ENCODE data around the gene HES7.
"Not testable (repeated sequence)": the region's sequence is repeated elsewhere in the genome, so short reads cannot be mapped to it uniquely, and the experiment has no call there.

The HES7 gene

DNA sequence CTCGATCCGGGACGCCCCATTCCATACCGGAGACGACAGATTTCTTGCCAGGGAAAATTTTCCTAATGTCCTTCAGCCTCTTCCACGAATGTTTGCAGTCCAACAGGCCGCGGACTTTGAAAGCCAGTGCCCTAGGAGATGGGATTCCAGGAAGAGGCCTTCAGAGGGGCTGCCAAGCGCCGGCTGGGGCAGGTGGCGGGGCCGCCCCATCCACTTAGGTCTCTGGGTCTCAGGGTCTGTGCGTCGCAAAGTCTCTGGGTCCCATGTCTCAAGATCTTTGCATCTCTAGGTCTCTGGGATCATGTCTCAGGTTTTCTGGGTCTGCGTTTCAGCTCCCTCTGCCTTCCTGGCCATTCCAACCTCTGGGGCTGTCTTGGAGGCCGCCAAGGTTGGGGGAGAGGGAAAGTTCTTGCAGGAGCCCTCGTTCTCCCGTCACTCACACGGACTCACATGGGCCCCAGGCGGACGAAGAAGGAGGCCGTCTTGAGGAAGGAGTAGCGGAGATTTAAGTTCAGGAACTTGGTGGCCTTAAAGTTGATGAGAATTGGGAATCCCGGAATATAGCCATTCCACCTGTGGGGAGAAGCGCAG lies 43.6 kb downstream of the HES7 start:
- peak overlapping the region in 1 of 2 experiments; percentile 53 for H3K4me3 ChIP-seq (ENCODE audit: low read depth in 1 of 2, low read length in 1 of 2)
- H3K36me3 ChIP-seq = no peaks in the 10 kb centered on the region
- H3K27me3 ChIP-seq = peaks cover 97% of the 10 kb centered on the region
- TF ChIP-seq, protein P1, sequence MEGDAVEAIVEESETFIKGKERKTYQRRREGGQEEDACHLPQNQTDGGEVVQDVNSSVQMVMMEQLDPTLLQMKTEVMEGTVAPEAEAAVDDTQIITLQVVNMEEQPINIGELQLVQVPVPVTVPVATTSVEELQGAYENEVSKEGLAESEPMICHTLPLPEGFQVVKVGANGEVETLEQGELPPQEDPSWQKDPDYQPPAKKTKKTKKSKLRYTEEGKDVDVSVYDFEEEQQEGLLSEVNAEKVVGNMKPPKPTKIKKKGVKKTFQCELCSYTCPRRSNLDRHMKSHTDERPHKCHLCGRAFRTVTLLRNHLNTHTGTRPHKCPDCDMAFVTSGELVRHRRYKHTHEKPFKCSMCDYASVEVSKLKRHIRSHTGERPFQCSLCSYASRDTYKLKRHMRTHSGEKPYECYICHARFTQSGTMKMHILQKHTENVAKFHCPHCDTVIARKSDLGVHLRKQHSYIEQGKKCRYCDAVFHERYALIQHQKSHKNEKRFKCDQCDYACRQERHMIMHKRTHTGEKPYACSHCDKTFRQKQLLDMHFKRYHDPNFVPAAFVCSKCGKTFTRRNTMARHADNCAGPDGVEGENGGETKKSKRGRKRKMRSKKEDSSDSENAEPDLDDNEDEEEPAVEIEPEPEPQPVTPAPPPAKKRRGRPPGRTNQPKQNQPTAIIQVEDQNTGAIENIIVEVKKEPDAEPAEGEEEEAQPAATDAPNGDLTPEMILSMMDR (IDR thresholded peaks at IDR 0.05) = no peak
- H3K27ac ChIP-seq = no peak overlapping the region
- peaks cover 9 to 13% of the 10 kb centered on the region in 2 experiments for H3K4me1 ChIP-seq (ENCODE audit: control insufficient read depth in 1 of 2, insufficient read depth in 1 of 2, low read depth in 1 of 2, low read length in 1 of 2)
- H3K9me3 ChIP-seq = no peaks in the 10 kb centered on the region

DNA sequence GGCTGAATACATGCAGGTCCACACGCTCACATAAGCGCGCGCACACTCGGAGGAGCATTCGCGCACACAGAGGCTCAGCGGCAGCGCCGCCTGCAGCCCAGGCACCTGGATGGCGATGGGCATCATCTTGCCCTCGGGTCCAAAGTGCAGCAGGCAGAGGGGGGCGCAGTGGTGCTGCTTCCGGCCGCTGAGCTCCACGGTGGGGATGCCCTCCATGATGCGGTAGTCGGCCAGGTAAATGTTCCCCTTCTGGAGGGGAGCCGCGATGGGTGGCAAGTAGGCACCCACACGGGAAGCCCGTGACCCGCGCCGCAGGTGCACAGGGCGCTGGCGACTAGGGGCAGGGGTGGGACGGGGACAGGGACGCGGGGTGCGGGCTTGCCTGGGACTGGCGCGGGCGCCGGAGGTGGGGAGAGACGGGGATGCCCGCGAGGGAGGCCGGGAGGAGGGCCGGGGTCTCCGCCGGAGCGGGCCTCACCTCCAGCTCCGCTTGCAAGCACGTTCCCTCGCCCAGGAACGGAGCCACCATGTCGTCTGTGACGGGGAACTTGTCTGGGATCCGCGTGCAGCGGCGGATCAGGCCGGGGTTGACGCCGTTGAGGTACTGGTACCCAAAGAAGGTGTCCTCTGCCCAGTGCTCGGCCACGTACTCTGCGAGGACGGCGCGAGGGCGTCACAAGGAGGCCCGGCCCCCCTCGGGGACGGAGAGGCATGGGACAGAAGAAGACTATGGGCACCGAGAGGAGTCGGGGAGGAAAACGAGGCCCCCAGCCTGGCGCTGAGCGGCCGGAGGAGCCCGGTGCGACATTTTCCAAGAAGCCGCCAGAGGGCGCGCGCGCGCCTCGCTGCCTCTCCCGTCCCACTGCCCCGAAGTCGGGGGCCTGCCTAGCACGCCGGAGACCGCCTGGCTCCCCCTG lies 44.4 kb downstream of the HES7 start:
- TF ChIP-seq, protein P1 (IDR thresholded peaks at IDR 0.05) = peak; percentile 75
- Histone ChIP-seq H3K27ac (no peak overlapping the region), H3K9me3 (no peaks in the 10 kb centered on the region), H3K4me3 (ENCODE audit: low read depth in 1 of 2, low read length in 1 of 2) (peak overlapping the region; percentile 41 to 53), H3K27me3 (peaks cover 100% of the 10 kb centered on the region), H3K4me1 (ENCODE audit: control insufficient read depth in 1 of 2, insufficient read depth in 1 of 2, low read depth in 1 of 2, low read length in 1 of 2) (peaks cover 9 to 13% of the 10 kb centered on the region in 2 experiments), H3K36me3 (no peaks in the 10 kb centered on the region)

DNA sequence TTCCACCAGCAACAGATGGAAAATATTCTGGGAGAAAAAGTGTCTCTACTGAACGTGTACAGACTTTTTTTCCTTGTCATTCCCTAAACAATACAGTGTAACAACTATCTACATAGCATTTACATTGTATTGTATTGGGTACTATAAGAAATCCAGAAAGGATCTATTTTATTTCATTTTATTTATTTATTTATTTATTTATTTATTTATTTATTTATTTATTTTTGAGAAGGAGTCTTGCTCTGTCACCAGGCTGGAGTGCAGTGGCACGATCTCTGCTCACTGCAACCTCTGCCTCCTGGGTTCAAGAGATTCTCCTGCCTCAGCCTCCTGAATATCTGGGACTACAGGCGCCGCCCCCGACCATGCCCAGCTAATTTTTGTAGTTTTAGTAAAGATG lies 46.0 kb downstream of the HES7 start:
- H3K9me3 ChIP-seq; H3K27ac ChIP-seq; H3K4me3 ChIP-seq (ENCODE audit: low read depth in 1 of 2, low read length in 1 of 2); H3K36me3 ChIP-seq: not testable (repeated sequence)
- peaks cover 100% of the 10 kb centered on the region for H3K27me3 ChIP-seq
- H3K4me1 ChIP-seq (ENCODE audit: control insufficient read depth in 1 of 2, insufficient read depth in 1 of 2, low read depth in 1 of 2, low read length in 1 of 2) = peaks cover 9 to 22% of the 10 kb centered on the region in 2 experiments

DNA sequence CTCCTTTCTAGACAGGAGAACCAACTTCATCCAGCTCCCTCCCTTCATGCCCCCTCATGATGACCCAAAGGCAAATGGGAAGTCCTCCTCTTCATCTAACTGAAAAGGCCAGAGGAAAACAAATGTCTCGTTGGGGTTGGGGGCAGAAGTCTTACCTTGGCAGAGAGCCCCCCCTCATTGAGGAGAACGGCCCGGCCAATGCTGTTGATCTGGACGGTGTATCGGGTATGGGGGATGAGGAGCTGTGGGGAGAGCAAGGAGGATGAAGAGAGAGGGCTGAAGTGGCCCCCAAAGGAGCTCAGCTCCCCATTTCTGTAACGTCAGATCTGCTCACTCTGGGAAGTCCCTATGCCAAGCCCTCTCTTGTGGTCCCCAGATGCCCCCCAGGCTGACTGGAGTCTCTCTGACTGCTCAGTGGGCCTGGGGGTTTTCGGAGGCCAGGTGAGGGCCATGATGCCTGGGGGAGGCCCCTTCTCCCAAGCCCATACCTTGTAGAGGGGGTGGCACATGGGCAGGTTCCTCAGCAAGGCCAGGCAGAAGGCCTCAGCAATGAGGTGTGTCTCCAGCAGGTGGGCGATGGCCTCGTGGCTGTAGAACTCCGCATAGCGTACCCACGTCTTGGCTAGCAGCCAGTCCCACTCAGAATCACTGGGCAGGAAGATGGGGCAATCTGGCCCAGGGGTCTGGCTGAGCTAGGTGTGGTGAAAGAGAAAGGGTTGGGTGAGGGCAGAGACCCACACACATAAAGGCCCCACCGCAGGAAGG lies 47.2 kb downstream of the HES7 start:
- H3K27me3 ChIP-seq = peaks cover 100% of the 10 kb centered on the region
- H3K4me3 ChIP-seq (ENCODE audit: low read depth in 1 of 2, low read length in 1 of 2) = no peak overlapping the region
- H3K4me1 ChIP-seq (ENCODE audit: control insufficient read depth in 1 of 2, insufficient read depth in 1 of 2, low read depth in 1 of 2, low read length in 1 of 2) = peaks cover 9 to 25% of the 10 kb centered on the region in 2 experiments
- H3K27ac ChIP-seq = no peak overlapping the region
- no peaks in the 10 kb centered on the region for H3K9me3 ChIP-seq
- H3K36me3 ChIP-seq = no peaks in the 10 kb centered on the region
- TF ChIP-seq, protein P1 (IDR thresholded peaks at IDR 0.05) = no peak

- peaks cover 100% of the 10 kb centered on the region for H3K27me3 ChIP-seq
- no peak overlapping the region for H3K4me3 ChIP-seq (ENCODE audit: low read depth in 1 of 2, low read length in 1 of 2)
- H3K9me3 ChIP-seq = no peaks in the 10 kb centered on the region
- no peaks in the 10 kb centered on the region for H3K36me3 ChIP-seq
- H3K4me1 ChIP-seq (ENCODE audit: control insufficient read depth in 1 of 2, insufficient read depth in 1 of 2, low read depth in 1 of 2, low read length in 1 of 2) = peaks cover 9 to 25% of the 10 kb centered on the region in 2 experiments
- TF ChIP-seq, protein P1 (IDR thresholded peaks at IDR 0.05) = no peak
- H3K27ac ChIP-seq = no peak overlapping the region
These were observed 48.1 kb downstream of the HES7 start for GRCh38 chr17:8075574-8076342.
